SK-N-SH treated with all-trans-retinoic acid at 6 μM for 48 hours (cell line): ENCODE results near the gene DIP2C.

ENCODE experiments used
- ARNTL ChIP-seq: fragments of 450-650 bp; formaldehyde crosslinking; IDR thresholded peaks from 2 replicates; pipeline ENCODE4 v1.5.0; 2020; ENCODE audit warnings: low read depth, mild to moderate bottlenecking, moderate library complexity, borderline replicate concordance
- BACH2 ChIP-seq: fragments of 250-450 bp; sonication (Bioruptor Pico); IDR thresholded peaks from 2 replicates; pipeline ENCODE4 v1.9.0; 2021; ENCODE audit warnings: mild to moderate bottlenecking, borderline replicate concordance
- CREB5 ChIP-seq: fragments of 250-450 bp; sonication (Bioruptor Pico); IDR thresholded peaks from 2 replicates; pipeline ENCODE4 v1.5.1; 2020; ENCODE audit warnings: low read depth, mild to moderate bottlenecking, moderate library complexity
- ESRRG ChIP-seq: fragments of 250-450 bp; sonication (Bioruptor Pico); IDR thresholded peaks from 2 replicates; pipeline ENCODE4 v1.6.1; 2021; ENCODE audit warnings: mild to moderate bottlenecking
- OSR1 ChIP-seq: fragments of 250-450 bp; sonication (Bioruptor Pico); IDR thresholded peaks from 2 replicates; pipeline ENCODE4 v1.8.0; 2022; ENCODE audit warnings: moderate library complexity, mild to moderate bottlenecking, inconsistent platforms
- POU6F1 ChIP-seq: fragments of 250-450 bp; sonication (Bioruptor Pico); IDR thresholded peaks from 2 replicates; pipeline ENCODE4 v1.8.0; 2021; ENCODE audit warnings: low read depth, mild to moderate bottlenecking, moderate library complexity, borderline replicate concordance
- RARB ChIP-seq: fragments of 250-450 bp; sonication (Bioruptor Pico); IDR thresholded peaks from 2 replicates; pipeline ENCODE4 v1.8.0; 2021; ENCODE audit warnings: mild to moderate bottlenecking, moderate library complexity
- SNAI2 ChIP-seq: fragments of 250-450 bp; sonication (Bioruptor Pico); IDR thresholded peaks from 2 replicates; pipeline ENCODE4 v1.5.0; 2020; ENCODE audit warnings: mild to moderate bottlenecking, moderate library complexity
- TCF4 ChIP-seq: fragments of 250-450 bp; sonication (Bioruptor Pico); IDR thresholded peaks from 2 replicates; pipeline ENCODE4 v1.8.0; 2021; ENCODE audit warnings: mild to moderate bottlenecking, moderate library complexity, borderline replicate concordance
- TOX ChIP-seq: fragments of 250-450 bp; sonication (Bioruptor Pico); IDR thresholded peaks from 2 replicates; pipeline ENCODE4 v1.8.0; 2021; ENCODE audit warnings: mild to moderate bottlenecking, moderate library complexity, borderline replicate concordance
- ZFP3 ChIP-seq: fragments of 250-450 bp; sonication (Bioruptor Pico); IDR thresholded peaks from 2 replicates; pipeline ENCODE4 v1.5.0; 2020; ENCODE audit warnings: mild to moderate bottlenecking, moderate library complexity
- ZFP30 ChIP-seq: fragments of 450-650 bp; formaldehyde crosslinking; IDR thresholded peaks from 2 replicates; pipeline ENCODE4 v1.5.0; 2022; ENCODE audit warnings: mild to moderate bottlenecking, moderate library complexity
- TF ChIP-seq, protein P1 (sequence below): fragments of 250-450 bp; sonication (Bioruptor Pico); IDR thresholded peaks from 2 replicates; pipeline ENCODE4 v1.8.0; 2020; ENCODE audit warnings: mild to moderate bottlenecking, moderate library complexity, borderline replicate concordance

GRCh38 chr10:275680-276079 lies 413.8 kb downstream of the DIP2C start:
- TF ChIP-seq RARB (CRISPR knock-in tag) (no peak), ZFP30 (CRISPR knock-in tag) (no peak), POU6F1 (CRISPR knock-in tag) (no peak), OSR1 (CRISPR knock-in tag) (no peak), SNAI2 (no peak), TOX (CRISPR knock-in tag) (no peak), BACH2 (CRISPR knock-in tag) (no peak), ZFP3 (CRISPR knock-in tag) (no peak), CREB5 (CRISPR knock-in tag) (no peak), ARNTL (CRISPR knock-in tag) (no peak), TCF4 (CRISPR knock-in tag) (no peak), ESRRG (CRISPR knock-in tag) (no peak)
- TF ChIP-seq, protein P1, sequence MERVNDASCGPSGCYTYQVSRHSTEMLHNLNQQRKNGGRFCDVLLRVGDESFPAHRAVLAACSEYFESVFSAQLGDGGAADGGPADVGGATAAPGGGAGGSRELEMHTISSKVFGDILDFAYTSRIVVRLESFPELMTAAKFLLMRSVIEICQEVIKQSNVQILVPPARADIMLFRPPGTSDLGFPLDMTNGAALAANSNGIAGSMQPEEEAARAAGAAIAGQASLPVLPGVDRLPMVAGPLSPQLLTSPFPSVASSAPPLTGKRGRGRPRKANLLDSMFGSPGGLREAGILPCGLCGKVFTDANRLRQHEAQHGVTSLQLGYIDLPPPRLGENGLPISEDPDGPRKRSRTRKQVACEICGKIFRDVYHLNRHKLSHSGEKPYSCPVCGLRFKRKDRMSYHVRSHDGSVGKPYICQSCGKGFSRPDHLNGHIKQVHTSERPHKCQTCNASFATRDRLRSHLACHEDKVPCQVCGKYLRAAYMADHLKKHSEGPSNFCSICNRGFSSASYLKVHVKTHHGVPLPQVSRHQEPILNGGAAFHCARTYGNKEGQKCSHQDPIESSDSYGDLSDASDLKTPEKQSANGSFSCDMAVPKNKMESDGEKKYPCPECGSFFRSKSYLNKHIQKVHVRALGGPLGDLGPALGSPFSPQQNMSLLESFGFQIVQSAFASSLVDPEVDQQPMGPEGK = no peak
